ENCODE results near the gene ANXA3.

DNA sequence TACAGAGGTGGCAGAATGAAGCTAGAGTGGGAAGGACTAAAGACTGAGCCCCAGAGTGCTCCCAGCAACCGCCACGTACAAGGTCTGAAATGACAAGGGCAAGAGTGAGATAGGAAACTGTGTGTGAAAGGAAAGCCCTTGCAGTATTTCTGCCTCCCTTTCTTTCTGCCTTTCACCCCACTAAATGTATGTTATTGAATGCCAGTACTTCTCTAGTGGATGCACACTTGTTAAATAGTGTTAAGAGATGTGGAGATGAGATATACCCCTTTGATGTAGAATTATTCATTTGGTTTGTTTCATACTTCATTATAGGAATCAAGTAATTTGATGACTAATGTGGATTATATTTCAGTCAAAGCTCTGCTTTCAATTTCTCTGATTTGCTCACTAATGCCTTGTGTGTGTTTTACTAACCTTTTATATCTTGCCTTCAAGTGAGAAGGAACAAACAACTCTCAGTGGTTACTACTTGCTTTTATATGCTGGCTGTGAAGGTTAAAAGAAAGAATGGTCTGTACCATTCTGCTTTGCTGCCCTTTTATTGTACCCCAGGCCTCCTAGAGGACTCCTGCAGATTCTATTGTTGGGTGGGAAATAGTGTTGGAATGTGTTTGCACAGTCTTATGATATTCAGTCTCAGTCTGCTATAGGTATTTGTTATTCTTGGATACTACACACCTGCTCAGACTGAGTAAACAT, 8.0 kb upstream of the ANXA3 start:
- TF ChIP-seq, protein P1, sequence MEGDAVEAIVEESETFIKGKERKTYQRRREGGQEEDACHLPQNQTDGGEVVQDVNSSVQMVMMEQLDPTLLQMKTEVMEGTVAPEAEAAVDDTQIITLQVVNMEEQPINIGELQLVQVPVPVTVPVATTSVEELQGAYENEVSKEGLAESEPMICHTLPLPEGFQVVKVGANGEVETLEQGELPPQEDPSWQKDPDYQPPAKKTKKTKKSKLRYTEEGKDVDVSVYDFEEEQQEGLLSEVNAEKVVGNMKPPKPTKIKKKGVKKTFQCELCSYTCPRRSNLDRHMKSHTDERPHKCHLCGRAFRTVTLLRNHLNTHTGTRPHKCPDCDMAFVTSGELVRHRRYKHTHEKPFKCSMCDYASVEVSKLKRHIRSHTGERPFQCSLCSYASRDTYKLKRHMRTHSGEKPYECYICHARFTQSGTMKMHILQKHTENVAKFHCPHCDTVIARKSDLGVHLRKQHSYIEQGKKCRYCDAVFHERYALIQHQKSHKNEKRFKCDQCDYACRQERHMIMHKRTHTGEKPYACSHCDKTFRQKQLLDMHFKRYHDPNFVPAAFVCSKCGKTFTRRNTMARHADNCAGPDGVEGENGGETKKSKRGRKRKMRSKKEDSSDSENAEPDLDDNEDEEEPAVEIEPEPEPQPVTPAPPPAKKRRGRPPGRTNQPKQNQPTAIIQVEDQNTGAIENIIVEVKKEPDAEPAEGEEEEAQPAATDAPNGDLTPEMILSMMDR (IDR thresholded peaks at IDR 0.05; ENCODE audit: insufficient read depth, low read depth, low read length), result no peak
- no peak for TF ChIP-seq EZH2 (IDR thresholded peaks at IDR 0.05; ENCODE audit: insufficient read depth, low read length)
